ENCODE measurements around the gene MRPL17. TPM values are rescaled to one million over a fixed set of nuclear protein-coding genes. Genes with fewer than 3 reads are reported as not detected.

Gene MRPL17
- total RNA-seq, 1 experiment from 2014 or later, result 88.4 TPM

- intact Hi-C loops (cut with micrococcal nuclease), result no loop called here
- DNase-seq (ENCODE audit: unreplicated experiment), result no peak
- TF ChIP-seq CTCF (IDR thresholded peaks at IDR 0.05; ENCODE audit: unreplicated experiment), result no peak
- POLR2A ChIA-PET, result no interaction called here
- Mint-ChIP-seq H3K4me1 (ENCODE audit: insufficient read depth, unreplicated experiment) (no peaks in the 10 kb centered on the region), H3K4me3 (ENCODE audit: unreplicated experiment) (no peak overlapping the region), H3K9me3 (ENCODE audit: unreplicated experiment) (no peaks in the 10 kb centered on the region), H3K36me3 (ENCODE audit: insufficient read depth, unreplicated experiment) (no peaks in the 10 kb centered on the region), H3K27me3 (ENCODE audit: insufficient read depth, unreplicated experiment) (peaks cover 19% of the 10 kb centered on the region), H3K27ac (ENCODE audit: low read depth, unreplicated experiment) (no peak overlapping the region)
- no TSS peak for BruUV-seq (replicated peaks)
- CTCF ChIA-PET, result interaction anchor here (0.5 to 1.3 kb wide), 5 partner anchors 9 to 1080 kb away, joined by 3 to 4 read pairs (median 3); no protein-coding TSS in a partner anchor
Measured at GRCh38 chr11:6658647-6659046, 24.5 kb downstream of the MRPL17 start.

- no peak overlapping the region for H3K4me3 Mint-ChIP-seq (ENCODE audit: unreplicated experiment)
- no peak overlapping the region for H3K27ac Mint-ChIP-seq (ENCODE audit: low read depth, unreplicated experiment)
- no peak for TF ChIP-seq CTCF (IDR thresholded peaks at IDR 0.05; ENCODE audit: unreplicated experiment)
- CTCF ChIA-PET, result interaction anchor here (0.7 to 1.2 kb wide), 3 partner anchors 10 to 294 kb away, joined by 3 to 4 read pairs (median 3); partner anchors contain the start of gene MRPL17
- POLR2A ChIA-PET, result no interaction called here
- peaks cover 19% of the 10 kb centered on the region for H3K27me3 Mint-ChIP-seq (ENCODE audit: insufficient read depth, unreplicated experiment)
- BruUV-seq (replicated peaks), result no TSS peak
- intact Hi-C loops (cut with micrococcal nuclease), result no loop called here
- H3K36me3 Mint-ChIP-seq (ENCODE audit: insufficient read depth, unreplicated experiment), result no peaks in the 10 kb centered on the region
- no peaks in the 10 kb centered on the region for H3K9me3 Mint-ChIP-seq (ENCODE audit: unreplicated experiment)
- no peak for DNase-seq (ENCODE audit: unreplicated experiment)
- no peaks in the 10 kb centered on the region for H3K4me1 Mint-ChIP-seq (ENCODE audit: insufficient read depth, unreplicated experiment)
Measured at GRCh38 chr11:6657346-6657745, 25.8 kb downstream of the MRPL17 start.

GRCh38 chr11:6656936-6657335, 26.2 kb downstream of the MRPL17 start:
- Mint-ChIP-seq H3K27me3 (ENCODE audit: insufficient read depth, unreplicated experiment) (peaks cover 19% of the 10 kb centered on the region), H3K4me3 (ENCODE audit: unreplicated experiment) (no peak overlapping the region), H3K36me3 (ENCODE audit: insufficient read depth, unreplicated experiment) (no peaks in the 10 kb centered on the region), H3K9me3 (ENCODE audit: unreplicated experiment) (no peaks in the 10 kb centered on the region), H3K4me1 (ENCODE audit: insufficient read depth, unreplicated experiment) (no peaks in the 10 kb centered on the region), H3K27ac (ENCODE audit: low read depth, unreplicated experiment) (no peak overlapping the region)
- BruUV-seq (replicated peaks), result no TSS peak
- TF ChIP-seq CTCF (IDR thresholded peaks at IDR 0.05; ENCODE audit: unreplicated experiment), result no peak
- intact Hi-C loops (cut with micrococcal nuclease), result no loop called here
- POLR2A ChIA-PET, result no interaction called here
- no peak for DNase-seq (ENCODE audit: unreplicated experiment)
- CTCF ChIA-PET, result interaction anchor here (1.1 to 1.2 kb wide), 2 partner anchors 26 to 294 kb away, joined by 3 to 4 read pairs; partner anchors contain the start of gene MRPL17

- POLR2A ChIA-PET, result no interaction called here
- H3K27ac Mint-ChIP-seq (ENCODE audit: low read depth, unreplicated experiment), result no peak overlapping the region
- CTCF ChIA-PET, result interaction anchor here (1.1 kb wide), 1 partner anchor 293 kb away, joined by 3 read pairs; no protein-coding TSS in a partner anchor
Measured at GRCh38 chr11:6656584-6656915, 26.6 kb downstream of the MRPL17 start.

More at GRCh38 chr11:6656584-6656915, 26.6 kb downstream of the MRPL17 start:
- intact Hi-C loops (cut with micrococcal nuclease), result no loop called here
- no peak overlapping the region for H3K4me3 Mint-ChIP-seq (ENCODE audit: unreplicated experiment)
- TF ChIP-seq CTCF (IDR thresholded peaks at IDR 0.05; ENCODE audit: unreplicated experiment), result no peak
- no peaks in the 10 kb centered on the region for H3K4me1 Mint-ChIP-seq (ENCODE audit: insufficient read depth, unreplicated experiment)
- no TSS peak for BruUV-seq (replicated peaks)
- H3K36me3 Mint-ChIP-seq (ENCODE audit: insufficient read depth, unreplicated experiment), result no peaks in the 10 kb centered on the region
- peaks cover 19% of the 10 kb centered on the region for H3K27me3 Mint-ChIP-seq (ENCODE audit: insufficient read depth, unreplicated experiment)
- no peak for DNase-seq (ENCODE audit: unreplicated experiment)
- H3K9me3 Mint-ChIP-seq (ENCODE audit: unreplicated experiment), result no peaks in the 10 kb centered on the region

All from MCF 10A (cell line).